Stimulated activated CD4-positive, alpha-beta T cell treated with anti-CD3 and anti-CD28 coated beads, TNF-alpha, amount 100 ng/mL, for 1 hour (primary cell): Measurements from ENCODE around the gene RIMS1.
"Not testable (repeated sequence)": the region's sequence is repeated elsewhere in the genome, so short reads cannot be mapped to it uniquely, and the experiment has no call there.

ENCODE experiments used
- DNase-seq, 3 donors: peaks; one replicate each; pipeline ENCODE4 v3.0.0-alpha.2; 2020; ENCODE audit warnings: low read depth in 3 of 3, low spot score in 1 of 3

Gene RIMS1

GRCh38 chr6:71982389-71982788, 96.0 kb downstream of the RIMS1 start:
- no peak for DNase-seq

- no peak for DNase-seq
Observed at GRCh38 chr6:71983131-71983530, 96.8 kb downstream of the RIMS1 start.

GRCh38 chr6:71994705-71995271, 108.4 kb downstream of the RIMS1 start:
- DNase-seq = no peak

- DNase-seq = no peak
Observed at GRCh38 chr6:71997341-71997740, 111.0 kb downstream of the RIMS1 start.

GRCh38 chr6:72002415-72002814, 116.1 kb downstream of the RIMS1 start:
- no peak for DNase-seq

GRCh38 chr6:72006591-72006990, 120.2 kb downstream of the RIMS1 start:
- not testable (repeated sequence) for DNase-seq

GRCh38 chr6:72022830-72023229, 136.5 kb downstream of the RIMS1 start:
- no peak for DNase-seq

GRCh38 chr6:72031471-72031870, 145.1 kb downstream of the RIMS1 start:
- no peak for DNase-seq

GRCh38 chr6:72032086-72032485, 145.7 kb downstream of the RIMS1 start:
- DNase-seq = no peak

- DNase-seq = no peak
Observed at GRCh38 chr6:72035486-72035885, 149.1 kb downstream of the RIMS1 start.

- DNase-seq = no peak
Observed at GRCh38 chr6:72035966-72036365, 149.6 kb downstream of the RIMS1 start.

GRCh38 chr6:72037006-72037405, 150.7 kb downstream of the RIMS1 start:
- DNase-seq = no peak

- no peak for DNase-seq
Observed at GRCh38 chr6:72040111-72040510, 153.8 kb downstream of the RIMS1 start.

- DNase-seq = no peak
Observed at GRCh38 chr6:72042088-72042487, 155.7 kb downstream of the RIMS1 start.

GRCh38 chr6:72048080-72048479, 161.7 kb downstream of the RIMS1 start:
- DNase-seq = no peak

GRCh38 chr6:72049376-72049775, 163.0 kb downstream of the RIMS1 start:
- DNase-seq = no peak

- no peak for DNase-seq
Observed at GRCh38 chr6:72061286-72061685, 174.9 kb downstream of the RIMS1 start.

- no peak for DNase-seq
Observed at GRCh38 chr6:72064399-72064975, 178.1 kb downstream of the RIMS1 start.

GRCh38 chr6:72078096-72078495, 191.7 kb downstream of the RIMS1 start:
- DNase-seq = no peak

GRCh38 chr6:72080260-72080941, 194.1 kb downstream of the RIMS1 start:
- no peak for DNase-seq

- DNase-seq = no peak
Observed at GRCh38 chr6:72081871-72082270, 195.5 kb downstream of the RIMS1 start.

GRCh38 chr6:72083976-72084375, 197.6 kb downstream of the RIMS1 start:
- DNase-seq = no peak
